GM18870 (cell line): Measurements from ENCODE around the gene KCNG2.

Source experiments
- ATAC-seq: cut with Tn5 transposase; IDR thresholded peaks from one replicate; pipeline ENCODE4 v1.9.1; 2021; ENCODE audit warnings: moderate library complexity; ENCODE audit not compliant: unreplicated experiment

Gene KCNG2

GRCh38 chr18:79768745-79769144 is 29.0 kb upstream of the KCNG2 start:
- no peak for ATAC-seq

DNA sequence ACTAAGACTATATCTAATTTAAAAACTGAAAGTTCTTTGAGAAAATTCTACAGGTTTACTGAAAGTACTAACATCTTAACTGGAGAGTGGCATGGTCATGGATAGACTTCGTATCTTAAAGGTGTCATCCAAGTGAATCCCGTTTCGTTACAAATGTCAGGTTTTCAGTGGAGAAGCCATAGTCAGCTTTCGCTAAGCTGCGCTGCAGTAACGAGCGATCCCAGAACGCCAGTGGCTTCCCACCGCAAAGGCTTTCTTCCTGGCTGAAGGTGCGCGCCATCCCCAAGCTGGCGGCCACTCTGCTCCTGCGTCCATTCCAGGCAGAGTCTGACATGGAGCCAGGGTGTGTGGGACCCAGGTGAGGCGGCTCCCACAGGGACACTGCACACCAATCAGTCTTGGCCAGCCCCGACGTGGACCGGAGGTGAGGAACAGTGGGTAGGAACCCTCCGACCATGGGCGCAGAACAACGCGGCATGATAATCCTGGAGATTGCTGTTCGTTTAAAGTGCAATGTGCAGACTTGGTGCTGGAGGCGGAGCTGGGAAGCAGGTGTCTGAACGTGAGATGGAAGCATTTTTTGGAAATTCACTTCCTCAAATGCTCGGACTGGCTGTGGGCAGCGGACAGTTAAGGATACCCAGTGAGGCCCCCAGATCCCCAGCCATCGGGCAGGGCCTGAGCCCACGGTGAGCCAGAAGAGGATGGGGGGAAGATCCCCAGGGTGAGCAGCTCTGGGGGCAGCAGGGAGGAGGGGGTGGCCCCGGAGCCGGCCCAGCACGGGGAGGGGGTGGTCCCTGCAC is 27.8 kb upstream of the KCNG2 start:
- ATAC-seq = no peak

DNA sequence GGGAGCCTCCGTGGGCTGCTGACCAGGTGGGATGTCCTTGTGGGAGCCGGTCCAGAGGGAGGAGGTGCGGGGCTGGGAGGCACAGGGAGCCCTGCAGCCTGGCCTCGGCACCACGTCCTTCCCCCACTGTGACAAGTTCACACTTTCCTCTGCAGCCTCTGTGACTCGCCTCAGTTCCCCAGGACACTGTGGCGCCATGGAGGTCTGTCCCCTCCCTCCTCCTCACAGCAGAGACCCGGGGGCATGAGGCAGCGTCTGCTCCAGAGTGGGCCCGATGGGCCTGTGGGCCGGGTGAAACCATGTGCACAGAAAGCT is 27.3 kb upstream of the KCNG2 start:
- ATAC-seq = no peak

DNA sequence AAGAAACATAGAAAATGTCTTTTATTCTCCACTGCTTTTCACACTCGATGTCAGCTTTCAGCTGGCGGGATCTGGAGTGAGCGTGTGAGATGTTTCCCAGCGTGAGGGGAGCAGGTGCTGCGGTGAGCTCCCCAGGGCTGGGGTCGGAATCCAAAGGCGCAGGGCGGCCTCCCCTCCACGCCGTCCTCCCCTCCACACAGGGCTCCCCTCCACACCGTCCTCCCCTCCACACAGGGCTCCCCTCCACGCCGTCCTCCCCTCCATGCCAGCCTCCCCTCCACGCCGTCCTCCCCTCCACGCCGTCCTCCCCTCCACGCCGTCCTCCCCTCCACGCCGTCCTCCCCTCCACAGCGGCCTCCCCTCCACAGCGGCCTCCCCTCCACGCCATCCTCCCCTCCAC is 26.9 kb upstream of the KCNG2 start:
- no peak for ATAC-seq

GRCh38 chr18:79771446-79772107 is 26.2 kb upstream of the KCNG2 start:
- no peak for ATAC-seq

DNA sequence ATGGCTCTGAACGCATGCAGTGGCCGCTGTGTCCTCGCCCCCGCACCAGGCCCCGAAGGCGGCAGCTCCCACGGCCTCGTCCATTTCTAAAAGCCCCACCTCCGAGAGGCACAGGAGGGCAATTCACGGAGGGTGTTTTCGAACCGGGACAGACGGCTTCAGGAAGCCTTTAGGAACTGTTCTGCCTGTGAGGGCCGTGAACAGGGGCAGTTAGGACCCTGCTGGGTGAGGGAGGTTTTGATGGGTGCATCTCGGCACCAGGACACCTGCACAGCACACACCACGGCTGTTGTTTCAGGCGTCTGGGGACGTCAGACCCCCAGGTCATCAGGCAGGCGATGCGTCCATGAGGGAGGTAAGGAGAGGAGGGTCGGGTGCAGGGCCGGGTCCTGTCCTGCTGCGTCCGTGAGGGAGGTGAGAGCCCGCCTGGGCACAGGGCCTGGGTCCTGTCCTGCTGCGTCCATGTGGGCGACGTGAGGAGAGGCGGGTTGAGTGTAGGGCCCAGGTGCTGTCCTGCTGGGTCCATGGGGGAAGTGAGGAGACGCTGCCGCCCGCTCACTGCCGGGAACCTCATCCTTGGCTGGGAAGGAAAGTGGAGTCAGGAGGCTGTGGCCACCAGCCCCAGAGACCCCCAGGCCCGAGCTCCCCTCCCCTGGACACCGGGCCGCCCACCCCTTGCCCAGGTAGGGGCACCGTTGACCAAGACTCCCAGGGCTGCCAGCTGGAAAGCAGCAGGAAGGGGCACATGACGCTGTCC is 25.5 kb upstream of the KCNG2 start:
- ATAC-seq = no peak

GRCh38 chr18:79772865-79773696 is 24.7 kb upstream of the KCNG2 start:
- no peak for ATAC-seq

DNA sequence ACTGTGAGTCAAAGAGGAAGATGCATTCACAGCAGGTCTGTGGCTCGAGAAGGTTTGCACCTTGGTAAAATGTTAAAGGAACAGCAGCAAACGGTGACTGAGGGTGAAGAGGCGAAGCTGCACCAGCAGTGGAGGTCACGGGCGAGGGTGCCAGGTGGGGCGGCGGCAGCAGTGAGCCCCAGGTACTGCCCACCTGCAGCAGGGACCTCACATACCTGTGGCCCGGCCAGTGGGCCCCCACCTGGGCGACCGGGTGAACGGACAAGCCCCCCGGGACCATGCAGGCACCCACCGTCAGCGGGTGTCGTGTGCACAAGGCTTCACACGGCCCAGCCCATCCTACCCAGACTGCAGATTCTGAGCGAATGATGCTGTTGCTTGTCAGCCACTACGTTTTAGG is 23.6 kb upstream of the KCNG2 start:
- no peak for ATAC-seq

GRCh38 chr18:79775441-79776221 is 22.1 kb upstream of the KCNG2 start:
- ATAC-seq = no peak

- ATAC-seq = no peak
Measured at GRCh38 chr18:79776674-79777073, 21.1 kb upstream of the KCNG2 start.

- ATAC-seq = no peak
Measured at GRCh38 chr18:79778291-79778791, 19.4 kb upstream of the KCNG2 start.

DNA sequence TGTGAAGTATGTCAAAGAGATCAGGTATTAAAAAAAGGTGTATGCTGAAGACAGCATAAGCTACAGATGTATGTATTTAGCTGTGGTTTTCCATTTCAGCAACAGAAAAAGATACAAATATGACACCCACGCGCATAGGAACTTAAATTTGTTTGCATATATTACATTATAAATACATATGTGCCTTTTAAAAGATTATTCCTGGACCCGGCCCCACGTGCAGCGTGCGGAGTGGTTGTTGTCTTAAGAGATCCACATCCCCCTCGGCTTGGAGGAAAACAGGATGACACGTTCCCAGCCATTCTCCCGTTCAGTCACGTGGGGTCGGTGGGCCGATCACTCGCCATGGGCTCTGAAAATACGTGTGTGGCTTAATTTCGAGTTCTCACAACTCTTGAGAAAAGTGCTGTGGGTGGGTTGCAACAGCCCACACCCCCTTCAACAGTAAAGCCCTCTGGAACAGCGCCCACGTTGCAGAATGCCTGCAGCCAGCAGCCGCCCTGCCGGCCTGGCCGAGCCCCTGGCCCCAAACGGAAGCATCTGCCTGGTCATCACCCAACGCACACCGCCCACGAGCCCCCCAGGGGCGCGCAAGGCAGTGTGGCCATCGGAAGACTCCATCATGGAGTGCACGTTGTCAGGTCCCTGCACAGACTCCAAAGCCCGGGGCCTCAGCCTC is 18.6 kb upstream of the KCNG2 start:
- ATAC-seq = no peak

GRCh38 chr18:79779700-79780190 is 18.0 kb upstream of the KCNG2 start:
- no peak for ATAC-seq

DNA sequence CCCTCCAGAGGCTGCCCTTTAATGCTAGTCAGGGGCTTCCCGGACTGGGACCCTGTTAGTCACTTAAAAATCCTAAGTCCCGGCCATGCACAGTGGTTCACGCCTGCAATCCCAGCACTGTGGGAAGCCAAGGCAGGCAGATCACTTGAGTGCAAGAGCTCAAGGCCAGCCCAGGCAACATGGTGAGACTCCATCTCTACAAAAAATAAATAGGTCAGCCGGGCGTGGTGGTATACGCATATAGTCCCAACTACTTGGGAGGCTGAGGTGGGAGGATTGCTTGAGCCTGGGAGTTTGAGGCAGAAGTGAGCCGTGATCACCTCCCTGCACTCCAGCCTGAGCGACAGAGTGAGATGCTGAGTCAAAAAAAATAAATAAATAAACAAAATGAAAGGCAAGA is 17.2 kb upstream of the KCNG2 start:
- no peak for ATAC-seq

DNA sequence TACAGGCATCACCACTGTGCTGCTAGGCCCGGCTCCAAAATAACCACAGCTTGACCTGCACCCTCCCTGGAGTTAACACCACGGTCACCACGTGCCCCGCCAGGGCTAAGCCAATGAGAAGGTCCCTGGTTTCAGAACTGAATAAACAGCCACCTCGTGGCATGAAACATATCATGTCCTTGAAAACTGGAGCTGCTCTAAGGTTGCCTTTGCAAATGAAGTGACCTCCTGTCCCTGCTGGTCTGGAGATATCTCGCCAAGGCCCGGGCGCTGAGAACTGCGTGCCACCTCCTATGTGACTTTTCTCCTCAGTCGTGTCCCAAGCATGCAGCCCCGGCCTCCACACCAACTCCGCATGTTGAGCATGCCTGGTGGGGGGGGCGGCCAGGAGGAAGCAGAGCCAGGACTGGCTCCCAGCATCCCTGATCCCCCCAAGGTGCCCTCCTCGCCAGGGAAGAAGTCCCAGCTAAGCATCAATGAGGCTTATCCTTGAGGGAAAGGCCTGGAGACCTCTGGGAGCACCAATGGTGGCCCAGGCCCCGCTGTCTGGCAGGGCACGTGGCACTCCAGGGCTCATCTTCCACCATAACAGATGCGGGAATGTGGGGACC is 16.3 kb upstream of the KCNG2 start:
- ATAC-seq = no peak

DNA sequence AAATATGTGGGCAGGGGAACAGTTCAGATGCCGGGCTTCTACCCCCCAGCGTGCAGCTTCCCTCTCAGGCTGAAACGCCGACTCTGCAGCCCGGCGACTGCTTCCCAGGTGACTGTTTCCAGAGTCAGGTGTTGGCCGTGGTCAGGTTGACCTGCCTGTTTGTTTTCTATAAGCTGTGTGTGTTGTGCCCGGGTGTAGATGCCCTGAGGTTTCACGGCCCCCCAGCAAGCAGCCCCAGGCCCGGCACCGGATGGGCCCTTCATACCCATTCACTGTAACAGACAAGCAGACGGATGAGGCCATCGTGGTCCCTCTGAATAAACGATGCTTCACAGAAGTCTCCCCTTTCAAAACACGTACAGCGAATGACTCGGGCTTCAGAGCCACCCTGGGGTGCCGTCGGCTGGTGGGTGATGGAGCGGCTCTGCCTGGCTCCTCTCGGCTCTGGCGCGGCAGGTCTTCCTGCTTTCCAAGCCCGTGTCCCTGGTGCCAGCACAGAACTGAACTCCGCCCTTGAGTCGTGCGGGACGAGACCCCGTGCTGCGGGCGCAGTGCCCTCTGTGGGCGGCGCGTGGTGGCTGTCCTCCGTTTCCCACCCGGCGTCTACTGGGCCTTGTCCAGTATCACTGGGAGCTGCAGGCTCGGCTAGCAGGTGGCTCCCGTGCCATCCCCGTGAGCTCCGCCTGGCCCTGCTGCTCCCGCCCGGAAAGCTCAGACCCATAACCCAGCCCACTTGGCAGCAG is 15.0 kb upstream of the KCNG2 start:
- ATAC-seq = no peak

- ATAC-seq = no peak
Measured at GRCh38 chr18:79784071-79784913, 13.4 kb upstream of the KCNG2 start.
